CD4-positive, alpha-beta T cell treated with Interferon gamma for 1 hour (primary cell): ENCODE data around the gene TBC1D28.
A peak's percentile ranks its signal among the peaks of the same experiment; 100 is the strongest.
"Not testable (repeated sequence)": the region's sequence is repeated elsewhere in the genome, so short reads cannot be mapped to it uniquely, and the experiment has no call there.

Source experiments
- DNase-seq: peaks from one replicate; pipeline ENCODE4 v3.0.0-alpha.2; 2020

TBC1D28 gene

GRCh38 chr17:18644291-18644690 is at the start of gene TBC1D28:
TBC1D28 (minus strand) TSS chr17:18644391; CDS start chr17:18641352, 3,039 bp downstream.
- DNase-seq: not testable (repeated sequence)

DNA sequence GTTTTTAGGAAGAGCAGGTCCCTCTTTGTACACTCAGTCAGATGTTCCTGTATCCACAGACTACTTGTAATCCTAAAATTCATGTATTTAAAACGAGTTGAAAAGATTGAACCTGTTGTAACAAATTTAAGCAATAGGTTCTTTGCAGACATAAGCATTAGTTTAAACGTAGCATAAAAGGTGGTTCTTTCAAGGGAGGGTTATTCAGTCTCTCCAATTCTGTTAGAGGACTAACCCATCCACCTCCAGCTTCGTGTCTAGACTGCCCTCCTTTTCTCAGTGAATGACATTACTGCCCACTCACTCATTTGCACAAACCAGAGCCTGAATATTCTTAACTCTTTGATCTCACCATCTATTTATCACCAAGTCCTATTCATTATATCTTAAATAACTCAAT is 38.5 kb upstream of the TBC1D28 start:
- not testable (repeated sequence) for DNase-seq

DNA sequence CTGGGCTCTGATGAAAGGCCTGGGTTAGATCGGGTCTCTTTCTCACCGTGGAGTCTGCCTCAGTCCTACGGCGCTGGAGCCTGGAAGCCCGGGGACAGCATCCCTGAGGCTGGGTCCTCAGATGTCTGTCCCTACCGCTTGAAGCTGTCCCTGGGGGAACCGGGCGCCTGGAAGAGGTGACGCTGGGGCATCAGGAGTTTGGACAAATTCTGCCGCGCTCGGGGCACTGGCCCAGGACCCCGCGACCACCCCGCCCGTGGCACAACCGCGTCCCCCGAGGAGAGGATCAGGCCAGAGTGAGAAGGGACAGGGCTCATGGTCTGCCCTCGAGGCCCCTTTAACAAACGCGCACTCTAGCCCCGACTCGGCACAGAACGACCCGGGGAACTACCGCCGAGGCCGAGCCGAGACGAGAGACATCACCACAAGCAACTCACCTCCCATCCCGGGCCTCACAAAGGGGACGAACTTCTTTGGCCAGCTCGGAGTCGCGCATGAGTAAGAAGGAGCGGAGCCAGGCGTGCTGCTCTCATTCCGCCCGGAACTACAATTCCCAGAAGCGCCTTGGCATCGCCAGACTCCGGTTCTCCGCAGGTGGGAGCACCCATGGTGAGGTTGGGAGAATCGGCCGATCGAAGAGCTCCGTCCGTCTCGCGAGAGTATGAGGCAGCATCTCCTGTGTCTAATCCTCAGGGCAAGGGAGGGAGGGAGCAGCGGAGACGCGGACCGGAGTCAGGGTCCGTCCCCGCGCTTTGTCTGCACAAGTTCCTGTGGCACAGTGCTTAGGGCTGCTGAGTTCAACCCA is 37.8 kb upstream of the TBC1D28 start, which contains the start of gene FOXO3B:
TSS of gene FOXO3B (minus strand) at position 548 of the 805 bp plus-strand sequence. CDS start 663 bp downstream, outside the sequence.
- peak; percentile 84 for DNase-seq

- not testable (repeated sequence) for DNase-seq
Measured at GRCh38 chr17:18677381-18677780, 33.2 kb upstream of the TBC1D28 start.

- not testable (repeated sequence) for DNase-seq
Measured at GRCh38 chr17:18676928-18677327, 32.7 kb upstream of the TBC1D28 start.

GRCh38 chr17:18672395-18673227 is 28.4 kb upstream of the TBC1D28 start:
- DNase-seq: not testable (repeated sequence)

- DNase-seq: not testable (repeated sequence)
Measured at GRCh38 chr17:18668625-18669024, 24.4 kb upstream of the TBC1D28 start.

GRCh38 chr17:18667535-18667934 is 23.3 kb upstream of the TBC1D28 start:
- not testable (repeated sequence) for DNase-seq

DNA sequence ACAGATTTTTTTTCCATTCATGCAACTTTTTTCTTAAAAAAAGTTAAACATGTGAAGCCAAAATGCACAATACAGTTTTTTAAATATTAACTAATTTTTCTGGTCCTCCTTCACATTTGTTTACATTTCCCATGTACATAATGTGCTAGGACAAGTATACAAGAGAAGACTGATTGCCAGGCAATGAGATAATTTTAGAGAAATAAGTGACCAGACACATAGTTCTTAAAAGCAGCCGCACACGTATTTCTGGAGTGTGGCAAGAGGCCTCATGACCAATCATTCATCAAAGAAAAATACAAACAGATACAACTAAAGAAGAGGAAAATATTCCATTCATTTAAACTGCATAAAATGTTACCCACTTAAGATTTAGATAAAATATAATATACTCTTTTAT is 22.1 kb upstream of the TBC1D28 start:
- not testable (repeated sequence) for DNase-seq

DNA sequence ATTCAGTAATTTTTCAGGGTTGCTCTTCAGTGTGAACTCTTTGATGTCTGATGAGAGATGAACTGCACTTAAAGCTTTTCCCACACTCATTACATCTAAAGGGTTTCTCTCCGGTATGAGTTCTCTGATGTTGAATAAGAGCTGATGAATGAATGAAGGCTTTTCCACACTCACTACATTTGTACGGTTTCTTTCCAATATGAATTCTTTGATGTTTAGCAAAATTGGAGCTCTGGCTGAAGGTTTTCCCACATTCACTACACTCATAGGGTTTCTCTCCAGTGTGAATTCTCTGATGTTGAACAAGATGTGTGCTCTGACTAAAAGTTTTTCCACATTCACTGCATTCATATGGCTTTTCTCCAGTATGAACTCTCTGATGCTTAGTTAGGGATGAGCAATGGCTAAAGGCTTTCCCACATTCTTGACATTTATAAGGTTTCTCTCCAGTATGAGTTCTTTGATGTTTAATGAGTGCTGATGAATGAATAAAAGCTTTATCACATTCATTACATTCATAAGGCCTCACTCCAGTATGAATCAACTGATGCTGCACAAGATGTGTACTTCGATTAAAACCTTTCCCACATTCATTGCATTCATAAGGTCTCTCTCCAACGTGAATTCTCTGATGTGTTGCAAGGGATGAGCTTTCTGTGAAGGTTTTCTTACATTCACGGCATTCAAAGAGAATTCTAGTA is 17.9 kb upstream of the TBC1D28 start:
- DNase-seq: not testable (repeated sequence)

DNA sequence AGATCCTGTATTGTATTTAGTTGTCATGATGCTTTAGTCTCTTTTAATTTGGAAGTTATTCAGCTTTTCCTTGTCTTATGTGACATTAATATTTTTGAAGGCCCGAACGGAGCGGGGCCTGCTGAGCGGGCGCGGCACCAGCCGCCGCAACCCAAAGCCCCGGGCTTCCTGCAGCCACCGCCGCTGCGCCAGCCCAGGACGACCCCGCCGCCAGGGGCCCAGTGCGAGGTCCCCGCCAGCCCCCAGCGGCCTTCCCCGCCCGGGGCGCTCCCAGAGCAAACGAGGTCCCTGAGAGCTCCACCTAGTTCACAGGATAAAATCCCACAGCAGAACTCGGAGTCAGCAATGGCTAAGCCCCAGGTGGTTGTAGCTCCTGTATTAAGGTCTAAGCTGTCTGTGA is 5.9 kb upstream of the TBC1D28 start:
- not testable (repeated sequence) for DNase-seq

GRCh38 chr17:18643124-18643523 is 1.1 kb downstream of the TBC1D28 start:
- DNase-seq: not testable (repeated sequence)

DNA sequence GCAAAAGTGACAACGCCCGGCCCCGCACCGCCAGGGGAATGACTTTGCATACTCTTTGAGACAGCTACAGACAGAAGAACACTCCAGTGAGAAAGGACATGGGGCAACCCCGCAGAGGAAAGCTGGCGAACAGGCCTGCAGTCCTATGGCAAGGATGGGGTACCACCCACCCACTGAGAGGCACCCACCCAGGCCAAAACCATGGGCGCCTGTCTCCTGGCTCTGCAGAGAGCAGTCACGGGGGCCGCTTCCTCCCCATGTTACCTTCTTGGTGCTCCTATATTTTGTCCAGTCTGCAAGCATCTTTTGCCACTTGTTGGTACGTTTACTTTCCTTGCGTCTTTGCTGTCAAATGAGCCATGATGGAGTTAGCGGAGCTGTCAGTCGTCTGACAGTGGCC is 5.8 kb downstream of the TBC1D28 start:
- not testable (repeated sequence) for DNase-seq

GRCh38 chr17:18636237-18636636 is 8.0 kb downstream of the TBC1D28 start:
- DNase-seq: not testable (repeated sequence)

DNA sequence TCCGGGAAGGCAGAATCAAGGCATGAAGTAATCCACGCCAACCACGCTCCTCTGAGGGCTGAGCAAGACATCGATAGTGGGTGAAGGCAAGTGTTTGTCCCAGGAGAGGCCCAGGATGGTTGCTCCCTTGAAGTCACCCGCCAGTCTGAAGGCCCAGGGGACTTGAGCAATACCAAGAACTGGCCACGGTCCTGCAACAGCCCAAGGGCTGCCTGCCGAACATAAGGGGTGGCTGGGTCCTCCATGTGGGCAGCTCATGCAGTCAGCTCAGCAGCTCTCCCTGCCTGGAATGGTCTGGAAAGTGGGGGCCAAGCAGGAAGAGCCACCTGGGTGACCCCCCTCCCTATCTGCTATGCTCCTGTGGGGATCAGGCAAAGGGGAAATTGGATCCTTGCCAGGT is 8.4 kb downstream of the TBC1D28 start:
- not testable (repeated sequence) for DNase-seq

DNA sequence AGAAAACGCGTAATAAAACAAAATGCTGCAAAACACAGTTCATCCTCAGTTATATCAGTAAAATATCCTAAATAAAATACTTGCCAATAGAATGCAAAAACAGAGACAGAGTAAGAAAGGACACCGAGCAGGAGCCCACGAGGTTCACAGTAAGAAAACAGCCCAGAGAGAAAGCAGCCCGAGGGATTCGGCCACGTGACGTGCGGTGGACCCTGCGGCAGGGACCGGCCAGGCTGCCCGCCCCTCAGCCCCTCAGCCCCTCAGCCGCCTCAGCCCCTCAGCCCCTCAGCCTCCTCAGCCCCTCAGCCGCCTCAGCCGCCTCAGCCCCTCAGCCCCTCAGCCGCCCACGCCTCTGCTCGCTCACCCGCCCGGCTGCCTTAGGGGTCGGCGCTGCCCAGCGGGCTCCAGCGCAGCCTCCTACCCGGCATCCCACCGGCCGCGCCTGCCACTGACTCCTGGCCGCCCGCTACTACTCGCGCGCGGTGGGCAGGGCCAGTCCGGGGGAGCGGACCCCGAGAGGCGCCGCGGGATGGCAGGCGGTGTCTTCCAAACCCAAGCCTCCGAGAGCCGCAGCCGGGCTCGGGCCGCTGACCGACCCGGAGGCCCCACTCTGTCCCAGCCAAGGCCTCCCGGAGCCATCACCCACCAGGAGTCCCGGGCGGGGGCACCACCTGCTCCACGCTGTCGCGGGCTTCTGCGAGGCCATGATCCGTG is 9.5 kb downstream of the TBC1D28 start:
- DNase-seq: not testable (repeated sequence)

DNA sequence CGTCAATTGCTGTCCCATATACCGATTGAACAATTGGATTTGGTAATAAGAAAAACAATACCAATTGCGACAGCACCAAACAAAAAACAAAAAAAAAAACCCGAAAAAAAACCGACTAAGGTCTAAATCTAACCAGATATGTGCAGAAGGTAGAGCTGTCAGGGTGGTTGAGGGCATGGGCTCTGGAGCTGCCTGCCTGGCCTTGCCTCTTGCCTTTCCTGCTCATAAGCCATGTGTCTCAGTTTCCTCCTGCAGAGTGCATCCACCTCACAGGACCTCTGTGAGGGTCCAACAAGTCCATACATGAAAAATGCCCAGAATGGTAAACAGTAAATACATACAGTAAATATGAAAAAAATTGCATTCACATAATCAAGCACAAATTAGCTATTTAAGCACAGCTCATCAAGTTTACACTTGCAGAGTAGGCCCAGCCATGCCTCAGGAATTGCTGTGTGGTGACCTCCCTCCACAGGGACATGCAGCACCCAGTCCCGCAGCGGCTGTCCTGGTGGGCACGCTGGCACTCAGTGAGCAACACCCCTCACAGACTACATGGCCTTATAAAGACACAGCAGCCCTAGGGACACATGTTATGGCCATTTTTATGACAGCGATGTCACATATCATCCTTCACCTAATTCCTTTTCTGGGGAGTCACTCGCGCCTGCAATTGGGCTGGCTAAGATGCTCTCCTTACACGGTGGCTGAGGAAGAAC is 17.9 kb downstream of the TBC1D28 start:
- no peak for DNase-seq

- DNase-seq: peak; percentile 94
Measured at GRCh38 chr17:18625509-18626104, 18.6 kb downstream of the TBC1D28 start.

- DNase-seq: not testable (repeated sequence)
Measured at GRCh38 chr17:18624862-18625501, 19.2 kb downstream of the TBC1D28 start.

GRCh38 chr17:18617613-18618012 is 26.6 kb downstream of the TBC1D28 start:
- not testable (repeated sequence) for DNase-seq
